Trophoblast cell (in vitro differentiated cells and primary cell): Measurements from ENCODE around the gene ALOX5.
"Not testable (repeated sequence)": the region's sequence is repeated elsewhere in the genome, so short reads cannot be mapped to it uniquely, and the experiment has no call there.

Source experiments
- DNase-seq, 2 donors: peaks; one replicate each; pipeline ENCODE4 v3.0.0-alpha.2; 2016
- H2AFZ ChIP-seq: 2 replicates; pipeline ENCODE4 v1.6.1; 2013; ENCODE audit warnings: low read length, moderate library complexity, mild to moderate bottlenecking; ENCODE audit not compliant: insufficient read depth, poor library complexity
- H2AK5ac ChIP-seq: 2 replicates; pipeline ENCODE4 v1.6.1; 2013; ENCODE audit warnings: mild to moderate bottlenecking, low read length
- H2BK120ac ChIP-seq: 2 replicates; pipeline ENCODE4 v1.6.1; 2013; ENCODE audit warnings: low read length, mild to moderate bottlenecking, moderate library complexity; ENCODE audit not compliant: insufficient read depth, poor library complexity
- H2BK12ac ChIP-seq: 2 replicates; pipeline ENCODE4 v1.6.1; 2013; ENCODE audit warnings: mild to moderate bottlenecking, low read length, moderate library complexity
- H2BK5ac ChIP-seq: 2 replicates; pipeline ENCODE4 v1.6.1; 2013; ENCODE audit warnings: low read length, low read depth, moderate library complexity, mild to moderate bottlenecking; ENCODE audit not compliant: poor library complexity
- H3K14ac ChIP-seq: 2 replicates; pipeline ENCODE4 v1.6.1; 2013; ENCODE audit warnings: mild to moderate bottlenecking, low read length
- H3K18ac ChIP-seq: 2 replicates; pipeline ENCODE4 v1.6.1; 2013; ENCODE audit warnings: mild to moderate bottlenecking, low read length
- H3K23ac ChIP-seq: 2 replicates; pipeline ENCODE4 v1.6.1; 2013; ENCODE audit warnings: low read length
- H3K27ac ChIP-seq: 2 replicates; pipeline ENCODE4 v1.5.1; 2013; ENCODE audit warnings: low read depth, mild to moderate bottlenecking, inconsistent platforms, low read length, moderate library complexity
- H3K27me3 ChIP-seq: 2 replicates; pipeline ENCODE4 v1.6.1; 2013; ENCODE audit warnings: inconsistent platforms, mild to moderate bottlenecking, low read length, moderate library complexity; ENCODE audit not compliant: insufficient read depth
- H3K36me3 ChIP-seq, 2 experiments: 1 replicate in 1 of 2; 2 replicates in 1 of 2; pipeline ENCODE4 v1.6.1; 2013; ENCODE audit warnings: low read length in 2 of 2, mild to moderate bottlenecking in 2 of 2, moderate library complexity in 1 of 2; ENCODE audit not compliant: insufficient read depth in 2 of 2, control insufficient read depth in 1 of 2
- H3K4ac ChIP-seq: 2 replicates; pipeline ENCODE4 v1.6.1; 2013; ENCODE audit warnings: low read depth, mild to moderate bottlenecking, low read length, moderate library complexity
- H3K4me1 ChIP-seq, 2 experiments: 1 replicate in 1 of 2; 2 replicates in 1 of 2; pipeline ENCODE4 v1.6.1; 2013; ENCODE audit warnings: low read length in 2 of 2, mild to moderate bottlenecking in 2 of 2, moderate library complexity in 1 of 2; ENCODE audit not compliant: insufficient read depth in 2 of 2, control insufficient read depth in 1 of 2
- H3K4me2 ChIP-seq: 2 replicates; pipeline ENCODE4 v1.6.1; 2013; ENCODE audit warnings: inconsistent platforms, mild to moderate bottlenecking, low read length, moderate library complexity
- H3K4me3 ChIP-seq: 2 replicates; pipeline ENCODE4 v1.5.1; 2013; ENCODE audit warnings: mild to moderate bottlenecking, low read depth, low read length, inconsistent platforms
- H3K79me1 ChIP-seq: one replicate; pipeline ENCODE4 v1.6.1; 2013; ENCODE audit warnings: low read length
- H3K79me2 ChIP-seq: 2 replicates; pipeline ENCODE4 v1.6.1; 2013; ENCODE audit warnings: low read length, mild to moderate bottlenecking; ENCODE audit not compliant: control insufficient read depth, insufficient read depth, poor library complexity
- H3K9ac ChIP-seq: 2 replicates; pipeline ENCODE4 v1.6.1; 2013; ENCODE audit warnings: mild to moderate bottlenecking, low read length
- H3K9me3 ChIP-seq: 2 replicates; pipeline ENCODE4 v1.6.1; 2013; ENCODE audit warnings: low read depth, mild to moderate bottlenecking, control low read depth, inconsistent platforms, low read length; ENCODE audit not compliant: insufficient read depth
- H4K12ac ChIP-seq: 2 replicates; pipeline ENCODE4 v1.6.1; 2013; ENCODE audit warnings: low read depth, mild to moderate bottlenecking, low read length, moderate library complexity
- H4K8ac ChIP-seq: 2 replicates; pipeline ENCODE4 v1.6.1; 2013; ENCODE audit warnings: low read depth, mild to moderate bottlenecking, low read length, moderate library complexity
- H4K91ac ChIP-seq: one replicate; pipeline ENCODE4 v1.6.1; 2013; ENCODE audit warnings: low read depth, mild to moderate bottlenecking, low read length, moderate library complexity
- WGBS: extraction: QIAGEN DNeasy Blood & Tissue Kit; methylation state at CpG from one replicate; pipeline ENCODE4 v1.1.7; 2013; ENCODE audit warnings: missing lambda C conversion rate; ENCODE audit not compliant: insufficient read length, insufficient coverage; ENCODE audit errors: extremely low coverage; 5-methylcytosine and 5-hydroxymethylcytosine counted together

Gene ALOX5

DNA sequence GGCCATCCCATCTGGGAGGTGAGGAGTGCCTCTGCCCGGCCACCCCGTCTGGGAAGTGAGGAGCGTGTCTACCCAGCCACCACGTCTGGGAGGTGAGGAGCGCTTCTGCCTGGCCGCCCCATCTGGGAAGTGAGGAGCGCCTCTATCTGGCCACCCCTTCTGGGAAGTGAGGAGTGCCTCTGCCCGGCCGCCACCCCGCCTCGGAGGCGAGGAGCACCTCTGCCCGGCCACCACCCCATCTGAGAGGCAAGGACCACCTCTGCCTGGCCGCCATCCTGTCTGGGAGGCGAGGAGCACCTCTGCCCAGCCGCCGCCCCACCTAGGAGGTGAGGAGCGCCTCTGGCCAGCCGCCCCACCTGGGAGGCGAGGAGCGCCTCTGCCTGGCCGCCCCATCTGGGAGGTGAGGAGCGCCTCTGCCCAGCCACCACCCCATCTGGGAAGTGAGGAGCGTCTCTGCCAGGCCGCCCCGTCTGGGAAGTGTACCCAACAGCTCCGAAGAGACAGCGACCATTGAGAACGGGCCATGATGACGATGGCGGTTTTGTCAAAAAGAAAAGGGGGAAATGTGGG, 25.7 kb upstream of the ALOX5 start:
- not testable (repeated sequence) for H2BK120ac ChIP-seq, H2BK12ac ChIP-seq, H3K4ac ChIP-seq, H3K4me1 ChIP-seq, H3K79me1 ChIP-seq, H2AFZ ChIP-seq, H3K79me2 ChIP-seq, H3K4me3 ChIP-seq, DNase-seq, H4K8ac ChIP-seq, H3K27ac ChIP-seq, H3K9ac ChIP-seq, H3K23ac ChIP-seq, H4K91ac ChIP-seq, H2BK5ac ChIP-seq, H3K4me2 ChIP-seq, H3K27me3 ChIP-seq, H4K12ac ChIP-seq, H3K18ac ChIP-seq, H3K36me3 ChIP-seq, H2AK5ac ChIP-seq, H3K14ac ChIP-seq
- peaks cover 23% of the 10 kb centered on the region for H3K9me3 ChIP-seq
- WGBS = no CpG with 5 or more reads among the region's 31 CpGs

DNA sequence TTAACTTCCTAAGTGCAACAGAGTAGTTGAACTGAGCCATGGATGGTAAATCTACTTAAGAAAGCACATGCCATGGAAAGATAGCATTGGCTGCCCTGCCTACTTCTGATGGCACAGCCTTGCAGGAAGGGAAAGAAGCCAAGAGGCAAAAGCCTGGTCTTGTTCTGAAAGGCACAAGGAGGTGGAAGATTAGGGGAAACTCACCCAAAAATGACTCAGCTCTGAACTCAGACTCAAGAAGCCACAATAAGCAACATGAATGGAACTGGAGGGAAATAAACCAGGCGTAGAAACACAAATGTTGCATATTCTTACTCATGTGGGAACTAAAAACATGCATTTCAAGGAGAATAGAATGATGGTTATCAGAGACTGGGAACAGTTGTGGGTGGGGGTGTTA, 20.8 kb upstream of the ALOX5 start:
- Histone ChIP-seq H3K36me3 (no peaks in the 10 kb centered on the region), H3K27me3 (no peaks in the 10 kb centered on the region), H3K79me1 (no peaks in the 10 kb centered on the region), H2BK5ac (no peak overlapping the region), H4K91ac (no peak overlapping the region), H3K18ac (no peak overlapping the region), H3K4me3 (no peak overlapping the region), H3K27ac (no peak overlapping the region), H2BK12ac (no peak overlapping the region), H2AK5ac (no peak overlapping the region), H3K4ac (no peak overlapping the region), H2AFZ (no peak overlapping the region), H2BK120ac (no peak overlapping the region), H3K9ac (no peak overlapping the region), H3K23ac (no peak overlapping the region), H3K9me3 (peaks cover 3% of the 10 kb centered on the region), H3K79me2 (no peaks in the 10 kb centered on the region), H4K8ac (no peak overlapping the region), H3K14ac (no peak overlapping the region), H4K12ac (no peak overlapping the region), H3K4me2 (no peak overlapping the region), H3K4me1 (no peaks in the 10 kb centered on the region)
- no CpG with 5 or more reads among the region's 1 CpG for WGBS
- no peak for DNase-seq

DNA sequence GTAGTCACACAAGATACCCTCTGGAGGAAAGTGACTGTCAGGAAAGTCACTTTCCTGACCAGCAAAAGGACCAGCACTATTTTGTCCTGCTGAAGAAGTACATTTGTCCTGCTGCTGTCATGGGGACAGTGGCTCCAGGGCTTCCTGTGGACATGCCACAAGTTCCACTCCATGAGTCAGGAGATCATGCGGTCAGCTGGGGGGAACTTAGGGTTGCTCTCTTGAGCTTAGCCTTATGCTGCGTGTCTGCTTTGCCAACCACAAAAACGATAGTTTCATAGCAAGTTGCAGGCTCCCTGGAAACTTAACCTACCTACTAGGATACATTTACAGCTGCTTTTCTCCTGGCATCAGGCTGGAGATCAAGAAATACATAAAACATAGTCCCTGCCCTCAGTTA, 19.8 kb upstream of the ALOX5 start:
- H2AK5ac ChIP-seq = no peak overlapping the region
- no peak overlapping the region for H3K9ac ChIP-seq
- H2AFZ ChIP-seq = no peak overlapping the region
- H3K9me3 ChIP-seq = no peaks in the 10 kb centered on the region
- no peak overlapping the region for H3K4me2 ChIP-seq
- no peaks in the 10 kb centered on the region for H3K27me3 ChIP-seq
- no peak overlapping the region for H2BK5ac ChIP-seq
- no peak overlapping the region for H2BK12ac ChIP-seq
- WGBS = no CpG with 5 or more reads among the region's 3 CpGs
- no peaks in the 10 kb centered on the region for H3K79me2 ChIP-seq
- no peaks in the 10 kb centered on the region for H3K79me1 ChIP-seq
- no peak overlapping the region for H3K27ac ChIP-seq
- no peak overlapping the region for H3K14ac ChIP-seq
- H3K4ac ChIP-seq = no peak overlapping the region
- H4K12ac ChIP-seq = no peak overlapping the region
- no peak overlapping the region for H4K8ac ChIP-seq
- H3K4me1 ChIP-seq = no peaks in the 10 kb centered on the region
- H4K91ac ChIP-seq = no peak overlapping the region
- peak; percentile 80 to 86 for DNase-seq
- H3K4me3 ChIP-seq = no peak overlapping the region
- no peak overlapping the region for H2BK120ac ChIP-seq
- no peak overlapping the region for H3K18ac ChIP-seq
- H3K23ac ChIP-seq = no peak overlapping the region
- no peaks in the 10 kb centered on the region for H3K36me3 ChIP-seq

DNA sequence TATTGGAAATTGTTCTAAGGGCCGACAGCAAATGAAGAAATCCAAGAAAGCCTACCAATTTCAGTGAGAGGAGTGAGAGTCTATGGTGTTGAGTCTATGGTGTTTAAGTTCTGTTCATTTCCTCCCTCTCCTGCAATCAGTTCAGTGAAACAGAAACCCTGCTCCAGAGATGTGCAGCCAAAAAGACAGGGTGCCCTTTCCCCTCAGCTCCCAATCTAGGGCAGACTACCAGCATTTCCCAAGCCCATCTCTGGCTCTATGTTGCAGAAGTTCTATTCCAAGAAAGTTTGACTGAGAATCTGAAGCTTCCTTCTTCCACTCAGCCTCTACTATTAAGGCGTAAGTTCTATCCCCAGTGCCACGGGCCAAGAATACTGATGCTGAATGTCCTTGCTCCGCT, 18.5 kb upstream of the ALOX5 start:
- no peak overlapping the region for H3K9ac ChIP-seq
- no peaks in the 10 kb centered on the region for H3K79me1 ChIP-seq
- no peak overlapping the region for H2BK5ac ChIP-seq
- H3K18ac ChIP-seq = no peak overlapping the region
- H3K4me3 ChIP-seq = no peak overlapping the region
- no peak overlapping the region for H4K8ac ChIP-seq
- DNase-seq = no peak
- no peak overlapping the region for H3K23ac ChIP-seq
- H3K27ac ChIP-seq = no peak overlapping the region
- WGBS = no CpG with 5 or more reads among the region's 4 CpGs
- no peaks in the 10 kb centered on the region for H3K36me3 ChIP-seq
- H3K4me2 ChIP-seq = no peak overlapping the region
- H3K4ac ChIP-seq = no peak overlapping the region
- no peak overlapping the region for H4K12ac ChIP-seq
- H3K27me3 ChIP-seq = no peaks in the 10 kb centered on the region
- H3K14ac ChIP-seq = no peak overlapping the region
- H3K9me3 ChIP-seq = no peaks in the 10 kb centered on the region
- H3K79me2 ChIP-seq = no peaks in the 10 kb centered on the region
- no peak overlapping the region for H2BK12ac ChIP-seq
- no peak overlapping the region for H2AK5ac ChIP-seq
- no peak overlapping the region for H4K91ac ChIP-seq
- no peak overlapping the region for H2BK120ac ChIP-seq
- H2AFZ ChIP-seq = no peak overlapping the region
- H3K4me1 ChIP-seq = no peaks in the 10 kb centered on the region
